Heart right ventricle (tissue), 16 donors: ENCODE results near the gene KAT6B. TPM values are rescaled to one million over a fixed set of nuclear protein-coding genes. Genes with fewer than 3 reads are reported as not detected.

Experiments used
- ATAC-seq, 8 donors: fragments of 200-7000 bp; cut with Tn5 transposase; one replicate each; pipeline ENCODE4 v1.9.1; 2020; ENCODE audit warnings: mild to moderate bottlenecking in 8 of 8, moderate library complexity in 8 of 8, moderate number of reproducible peaks in 1 of 8
- DNase-seq, 2 donors: peaks; one replicate each; pipeline ENCODE4 v3.0.0-alpha.2; 2020
- H3K27ac ChIP-seq, 10 donors: fragments of 200-600 bp; sonication (generic) in 2 of 10; one replicate each; pipeline versions ENCODE4 v1.5.0 to v1.8.0; 2020 to 2022; ENCODE audit warnings: mild to moderate bottlenecking in 3 of 10
- H3K27me3 ChIP-seq, 7 donors: fragments of 200-600 bp; one replicate each; pipeline ENCODE4 v1.8.0; 2021 to 2022; ENCODE audit warnings: mild to moderate bottlenecking in 2 of 7
- H3K36me3 ChIP-seq, 9 donors: fragments of 200-600 bp; sonication (generic) in 1 of 9; one replicate each; pipeline versions ENCODE4 v1.5.0 to v1.8.0; 2020 to 2022; ENCODE audit warnings: mild to moderate bottlenecking in 2 of 9
- H3K4me1 ChIP-seq, 9 donors: fragments of 200-600 bp; sonication (generic) in 1 of 9; one replicate each; pipeline versions ENCODE4 v1.5.0 to v1.8.0; 2020 to 2022; ENCODE audit warnings: mild to moderate bottlenecking in 4 of 9
- H3K4me3 ChIP-seq, 10 donors: fragments of 200-600 bp; sonication (generic) in 2 of 10; one replicate each; pipeline versions ENCODE4 v1.5.0 to v1.8.0; 2020 to 2022; ENCODE audit warnings: mild to moderate bottlenecking in 7 of 10, moderate library complexity in 2 of 10
- H3K9me3 ChIP-seq, 11 donors: fragments of 200-600 bp in 10 of 11; sonication (generic) in 2 of 11; one replicate each; pipeline versions ENCODE4 v1.5.0 to v1.8.0; 2013 to 2022; ENCODE audit warnings: mild to moderate bottlenecking in 2 of 11, control low read depth in 1 of 11, moderate library complexity in 1 of 11
- CTCF ChIP-seq, 9 donors: fragments of 200-600 bp; sonication (generic) in 2 of 9; IDR thresholded peaks; one replicate each; pipeline versions ENCODE4 v1.5.0 to v1.8.0; 2021 to 2022; ENCODE audit warnings: antibody characterized with exemption in 9 of 9, mild to moderate bottlenecking in 5 of 9, moderate library complexity in 1 of 9
- WGBS, 2 donors: extraction: QIAGEN DNeasy Blood & Tissue Kit; methylation state at CpG; one replicate each; pipeline ENCODE4 v1.1.7; 2013; ENCODE audit warnings: inconsistent platforms in 1 of 2; 5-methylcytosine and 5-hydroxymethylcytosine counted together
- intact Hi-C, 10 donors: fragments of 100-400 bp; cut with DNase I; formaldehyde crosslinking; loops; one replicate each; pipeline versions ENCODE4 v1.11.1 to v1.14.2; 2022
- polyA plus RNA-seq, 2 donors: library from polyadenylated mRNA; stranded (reverse); fragments of 200-250 nt; gene quantifications; one replicate each; pipeline ENCODE4 v1.2.3, GENCODE V29; 2013
- total RNA-seq, 10 donors: library from RNA; stranded (reverse); fragmentation: NEBNext Ultra II Directional in 3 of 10; extraction: Animal tissue kit (Norgen Biotek cat#: 25700) in 3 of 10; gene quantifications; one replicate each; pipeline versions ENCODE4 v1.2.1 to v1.2.4, GENCODE V29; 2021 to 2023
- donor health status: Arrhythmogenic right ventricular cardiomyopathy.
- donor health status: ischemic (EF 13 %, LVEDD 7.1; RV severe dilation, severe dysfunction).
- donor health status: healthy with polysubstance abuse.
- donor health status: DM: no; HTN: yes; CAD: no.
- donor health status: DM: no; HTN: no; CAD: no.
- donor health status: ischemic (EF 25% LVEDD 6.9; RV normal size, moderate dysfunction).
- donor health status: ischemic (EF 25% LVEDD 5.7; RV mildly dilated, moderate dysfunction).
- donor health status: healthy.
- donor health status: DM: yes; HTN: yes; CAD: no.
- donor health status: Ischemic cardiomyopathy.
- donor health status: ischemic (EF 35%, LVEDD 5.7; RV mildly dilated, moderate dysfunction).
- donor health status: nonischemic (EF 11% LVEDD 7.7; RV severe dilation, severe dysfunction).
- donor health status: DM: yes; HTN: yes; CAD: no.
- donor health status: PGD.
- donor health status: ischemic (EF 29% LVEDD 5.4; RV normal size, mild dysfunction).
- donor health status: nonischemic (EF 23%, LVEDD 6.1; RV moderate dilation, normal function).

KAT6B gene
- total and polyA plus RNA-seq, 12 donors, result 3.4 to 58.4 (median 46.5) TPM

DNA sequence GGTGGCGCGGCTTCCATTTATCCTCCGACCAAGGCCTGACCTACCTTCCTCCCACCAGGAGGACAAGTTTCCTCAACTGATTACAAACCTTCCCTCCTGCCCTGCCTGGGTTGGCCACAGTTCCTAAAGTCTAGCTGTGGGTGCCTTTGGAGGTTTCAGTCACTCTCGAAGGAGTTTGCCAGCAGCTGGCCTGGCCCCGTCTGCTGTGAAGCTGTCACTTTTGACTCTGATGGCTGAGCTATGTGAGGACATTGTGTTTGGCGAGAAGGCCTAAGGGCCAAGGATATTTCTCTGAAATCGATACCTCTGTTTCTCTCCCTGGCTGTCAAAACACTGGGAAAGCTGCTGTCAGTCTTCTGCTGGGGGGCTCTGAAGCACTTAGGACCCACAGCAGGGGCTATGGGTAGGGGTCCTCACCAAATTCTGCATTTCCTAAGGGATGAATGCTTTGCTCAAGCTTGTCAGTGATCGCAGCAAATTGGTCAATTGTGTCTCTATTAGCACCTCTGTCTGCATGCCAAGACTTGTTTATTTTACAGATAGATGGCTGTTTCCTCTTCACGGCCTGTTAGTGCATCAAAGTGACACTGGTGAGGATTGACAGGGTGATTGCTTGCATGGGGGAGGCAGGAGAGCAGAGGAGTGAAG lies 253.2 kb downstream of the KAT6B start:
- Histone ChIP-seq H3K27ac (no peak overlapping the region), H3K4me3 (no peak overlapping the region), H3K36me3 (no peaks in the 10 kb centered on the region), H3K27me3 (no peaks in the 10 kb centered on the region), H3K9me3 (peaks cover 0 to 9% (median 5%) of the 10 kb centered on the region in 11 donors), H3K4me1 (no peaks in the 10 kb centered on the region)
- 78% methylated on average over 9 of the region's 9 CpGs for WGBS, 2 donors
- TF ChIP-seq CTCF (IDR thresholded peaks at IDR 0.05), result no peak
- DNase-seq, result no peak
- intact Hi-C loops, result no loop called here
- ATAC-seq, result no peak

- H3K4me1 ChIP-seq, result no peaks in the 10 kb centered on the region
- 96 to 97% methylated on average over 4 of the region's 4 CpGs for WGBS, 2 donors
Measured at GRCh38 chr10:75080554-75080953, 254.2 kb downstream of the KAT6B start.

DNA sequence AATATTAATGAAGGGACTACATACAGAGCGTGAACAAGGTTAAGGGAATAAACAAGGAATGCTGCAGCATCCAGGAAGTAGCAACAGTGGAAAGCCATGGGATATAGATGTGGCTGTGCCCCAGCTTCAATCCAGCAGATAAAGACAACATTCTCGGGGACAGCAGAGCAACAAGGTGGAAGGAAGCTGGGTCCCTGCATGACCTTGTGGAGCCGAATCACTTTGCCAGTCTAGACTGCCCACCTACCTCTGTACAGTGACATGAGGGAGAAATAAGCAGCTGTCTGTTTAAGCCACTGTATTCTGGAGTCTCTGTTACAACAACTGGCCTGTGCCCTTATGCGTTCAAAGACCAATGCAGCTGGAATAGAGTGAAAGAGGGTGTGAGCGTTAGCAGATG lies 255.0 kb downstream of the KAT6B start:
- Histone ChIP-seq H3K9me3 (peaks cover 0 to 9% (median 5%) of the 10 kb centered on the region in 11 donors), H3K27me3 (no peaks in the 10 kb centered on the region), H3K27ac (no peak overlapping the region), H3K36me3 (no peaks in the 10 kb centered on the region), H3K4me3 (no peak overlapping the region), H3K4me1 (no peaks in the 10 kb centered on the region)
- DNase-seq (no peak), ATAC-seq (no peak)
- no peak for TF ChIP-seq CTCF (IDR thresholded peaks at IDR 0.05)
- intact Hi-C loops, result no loop called here
- 94 to 96% methylated on average over 5 of the region's 5 CpGs for WGBS, 2 donors

More at GRCh38 chr10:75080554-75080953, 254.2 kb downstream of the KAT6B start:
- intact Hi-C loops, result no loop called here
- Histone ChIP-seq H3K27me3 (no peaks in the 10 kb centered on the region), H3K36me3 (no peaks in the 10 kb centered on the region), H3K9me3 (peaks cover 0 to 9% (median 5%) of the 10 kb centered on the region in 11 donors), H3K27ac (no peak overlapping the region), H3K4me3 (no peak overlapping the region)
- DNase-seq (no peak), ATAC-seq (no peak)
- no peak for TF ChIP-seq CTCF (IDR thresholded peaks at IDR 0.05)
